ENCODE data around the gene POLR1G. TPM values are rescaled to one million over a fixed set of nuclear protein-coding genes. Genes with fewer than 3 reads are reported as not detected.

The POLR1G gene
- total RNA-seq, result 2.4 and 2.8 TPM in 2 replicates

GRCh38 chr19:45406226-45407090 lies at the start of gene POLR1G:
TSS of gene POLR1G (plus strand) at chr19:45406644. CDS start at chr19:45406697, 53 bp downstream.

GRCh38 chr19:45370410-45371204 lies 35.8 kb upstream of the POLR1G start, which contains the start of gene ERCC2:
TSS of gene ERCC2 (minus strand) at chr19:45370573. CDS start at chr19:45370540, 33 bp downstream.

DNA sequence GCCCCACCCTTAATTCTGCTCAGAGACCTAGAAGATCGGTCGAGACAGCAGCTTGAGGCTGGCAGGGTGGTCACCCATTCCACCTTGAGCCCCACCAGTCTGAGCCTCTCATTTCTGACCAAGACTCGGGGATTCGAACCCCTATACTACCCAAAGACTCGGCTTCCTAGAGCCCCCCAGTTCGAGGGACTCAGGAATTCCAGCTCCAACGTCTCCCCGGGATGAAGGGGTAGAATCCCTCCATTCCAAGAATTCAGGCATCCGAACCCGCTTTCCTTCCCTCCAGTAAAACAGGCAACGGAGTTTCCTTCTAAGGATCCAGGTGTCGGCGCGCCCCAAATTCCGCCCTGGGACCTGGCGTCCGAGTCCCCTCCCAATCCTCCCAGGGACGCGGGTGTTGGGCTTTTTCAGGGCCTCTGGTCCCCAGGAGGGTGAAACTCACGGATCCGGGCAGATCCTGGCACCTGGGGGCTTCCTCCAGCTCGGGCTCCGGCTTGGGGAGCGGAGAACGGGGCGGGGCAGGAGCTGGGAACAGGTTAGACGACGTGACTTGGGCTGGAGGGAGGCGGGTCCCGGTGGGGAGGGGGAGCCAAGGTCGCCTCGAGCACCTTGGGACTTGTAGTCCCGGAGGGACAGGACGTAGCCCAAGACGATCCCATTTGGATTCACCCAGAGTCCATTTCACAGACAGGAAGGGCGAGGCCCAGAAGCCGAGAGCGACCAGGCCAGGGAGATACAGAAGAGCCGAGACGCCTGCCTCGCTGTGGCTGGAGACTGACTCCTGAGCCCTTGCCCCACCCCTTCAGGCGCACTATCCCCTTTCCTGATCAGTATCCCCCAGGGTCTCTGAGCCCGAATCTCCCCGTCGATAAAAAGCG lies 1.6 kb upstream of the POLR1G start, which contains the start of gene PPP1R13L:
Gene PPP1R13L (minus strand): TSS at position 513 of the 878 bp plus-strand sequence. CDS start 6,751 bp downstream, outside the sequence.

GRCh38 chr19:45423589-45424190 lies 17.2 kb downstream of the POLR1G start, which contains the start of gene ERCC1:
TSS of gene ERCC1 (minus strand) at chr19:45423917. CDS start at chr19:45423374, 543 bp downstream.

Small RNA genes lying within 50 kb of the gene (small RNA-seq; reads per million reads assigned to genes)
- gene MIR6088, result not detected

Other genes with a start within 250 kb of the POLR1G start
- 2.9 and 5.9 TPM in 2 replicates for gene NKPD1, start 245.7 kb upstream of the POLR1G start, total RNA-seq
- 9.9 and 27.5 TPM in 2 replicates for gene TRAPPC6A, start 228.4 kb upstream of the POLR1G start, total RNA-seq
- 5.9 and 6.8 TPM in 2 replicates for gene BLOC1S3, start 227.9 kb upstream of the POLR1G start, total RNA-seq
- gene EXOC3L2, start 161.2 kb upstream of the POLR1G start, total RNA-seq, result 0.11 TPM in 1 of 2 replicates, not detected in the other
- 8.9 and 18.1 TPM in 2 replicates for gene MARK4, start 155.4 kb upstream of the POLR1G start, total RNA-seq
- not detected in 2 replicates for gene CKM, start 83.8 kb upstream of the POLR1G start, total RNA-seq
- 33.4 and 39.1 TPM in 2 replicates for gene KLC3, start 65.9 kb upstream of the POLR1G start, total RNA-seq
- gene ERCC2, start 36.1 kb upstream of the POLR1G start, total RNA-seq, result 14.5 and 17.9 TPM in 2 replicates
- gene PPP1R13L, start 1.6 kb upstream of the POLR1G start, total RNA-seq, result 44.8 and 61.1 TPM in 2 replicates
- gene ERCC1, start 17.3 kb downstream of the POLR1G start, total RNA-seq, result 69.3 and 73.0 TPM in 2 replicates
- gene FOSB, start 61.4 kb downstream of the POLR1G start, total RNA-seq, result 32.8 and 86.4 TPM in 2 replicates
- gene RTN2, start 90.4 kb downstream of the POLR1G start, total RNA-seq, result 10.6 and 17.7 TPM in 2 replicates
- gene PPM1N, start 91.8 kb downstream of the POLR1G start, total RNA-seq, result 1.1 and 2.0 TPM in 2 replicates
- 78.9 and 123 TPM in 2 replicates for gene VASP, start 100.8 kb downstream of the POLR1G start, total RNA-seq
- gene OPA3, start 178.2 kb downstream of the POLR1G start, total RNA-seq, result 11.8 and 23.4 TPM in 2 replicates
- not detected in 2 replicates for gene GPR4, start 195.6 kb downstream of the POLR1G start, total RNA-seq
- gene EML2, start 232.8 kb downstream of the POLR1G start, total RNA-seq, result 36.1 and 41.2 TPM in 2 replicates

Measured in placental epithelial cell (primary cell).